K562 (cell line): ENCODE measurements around the gene AFF1. TPM values are rescaled to one million over a fixed set of nuclear protein-coding genes. Genes with fewer than 3 reads are reported as not detected.
A peak's percentile ranks its signal among the peaks of the same experiment; 100 is the strongest.

ENCODE experiments used
- ATF7 ChIP-seq: fragments of 450-650 bp; IDR thresholded peaks from 2 replicates; pipeline ENCODE4 v1.7.1; 2014; ENCODE audit warnings: mild to moderate bottlenecking, moderate library complexity
- CBX1 ChIP-seq: sonication (generic); IDR thresholded peaks from 2 replicates; pipeline ENCODE4 v1.6.1; 2016; ENCODE audit warnings: antibody characterized with exemption, low read depth, mild to moderate bottlenecking
- COPS2 ChIP-seq: fragments of 450-650 bp; conservative IDR thresholded peaks from 2 replicates; pipeline ENCODE4 v1.6.1; 2016; ENCODE audit warnings: mild to moderate bottlenecking, moderate library complexity
- CREBBP ChIP-seq: IDR thresholded peaks from one replicate; pipeline ENCODE4 v1.6.1; 2012; ENCODE audit warnings: low read depth, mild to moderate bottlenecking, control low read depth, inconsistent platforms, low read length
- HINFP ChIP-seq: fragments of 450-650 bp; conservative IDR thresholded peaks from 2 replicates; pipeline ENCODE4 v1.6.1; 2016; ENCODE audit warnings: missing genetic modification characterization, low read depth, mild to moderate bottlenecking, control low read depth, missing compliant biosample characterization
- HNRNPUL1 ChIP-seq: fragments of 200-400 bp; formaldehyde crosslinking; IDR thresholded peaks from 2 replicates; pipeline ENCODE4 v1.6.1; 2017; ENCODE audit warnings: low read length
- PATZ1 ChIP-seq: fragments of 250-450 bp; sonication (Bioruptor Pico); IDR thresholded peaks from 2 replicates; pipeline ENCODE4 v1.5.0; 2020; ENCODE audit warnings: mild to moderate bottlenecking, borderline replicate concordance
- PCBP2 ChIP-seq: fragments of 200-400 bp; formaldehyde crosslinking; IDR thresholded peaks from 2 replicates; pipeline ENCODE4 v1.6.1; 2018; ENCODE audit warnings: low read length, low read depth, mild to moderate bottlenecking, moderate library complexity; ENCODE audit not compliant: poor library complexity, severe bottlenecking
- RAD21 ChIP-seq, 2 experiments: fragments of 250-450 bp in 1 of 2; fragments of 450-650 bp in 1 of 2; sonication (Bioruptor Pico) in 1 of 2; formaldehyde crosslinking in 1 of 2; IDR thresholded peaks in 1 of 2; conservative IDR thresholded peaks in 1 of 2; 2 replicates each; pipeline versions ENCODE4 v1.4.0 to v1.8.0; 2020 to 2022; ENCODE audit warnings: mild to moderate bottlenecking in 2 of 2, moderate library complexity in 1 of 2
- REST ChIP-seq, 2 experiments: fragments of 450-650 bp; formaldehyde crosslinking in 1 of 2; IDR thresholded peaks; 2 replicates each; pipeline versions ENCODE4 v1.4.0 to v1.6.1; 2014 to 2020; ENCODE audit warnings: mild to moderate bottlenecking in 2 of 2, borderline replicate concordance in 1 of 2, low read depth in 1 of 2
- TEAD2 ChIP-seq: fragments of 450-650 bp; IDR thresholded peaks from 2 replicates; pipeline ENCODE4 v1.6.1; 2016; ENCODE audit warnings: missing genetic modification characterization, control low read depth, missing compliant biosample characterization
- YY1 ChIP-seq, 3 experiments: IDR thresholded peaks; 2 replicates each; pipeline ENCODE4 v1.6.1; 2011; ENCODE audit warnings: low read length in 2 of 3, mild to moderate bottlenecking in 2 of 3, moderate library complexity in 2 of 3, borderline replicate concordance in 1 of 3, control low read depth in 1 of 3, low read depth in 1 of 3; ENCODE audit not compliant: insufficient read depth in 3 of 3, insufficient replicate concordance in 2 of 3, control insufficient read depth in 1 of 3, insufficient read length in 1 of 3; ENCODE audit errors: extremely low read depth in 1 of 3
- ZFP36 ChIP-seq: fragments of 150-350 bp; IDR thresholded peaks from 2 replicates; pipeline ENCODE4 v1.6.1; 2018; ENCODE audit warnings: low read length, low read depth; ENCODE audit not compliant: partially characterized antibody
- ZNF253 ChIP-seq: fragments of 250-450 bp; sonication (Bioruptor Pico); conservative IDR thresholded peaks from 2 replicates; pipeline ENCODE4 v1.6.1; 2021; ENCODE audit warnings: mild to moderate bottlenecking
- polyA plus RNA-seq, 8 experiments: library from polyadenylated mRNA; depleted of rRNA in 4 of 8; stranded (reverse) in 5 of 8; unstranded in 3 of 8; fragments of >200 nt; fragmentation: Nextera tagmentation in 2 of 8; fragmentation: Illumina TruSeq in 1 of 8; extraction: Ambion mirVana in 2 of 8; extraction: Trizol in 1 of 8; gene quantifications; 2 replicates each; pipeline versions ENCODE4 v1.2.1 to v1.2.3, GENCODE V29; 2011 to 2014; ENCODE audit warnings: inconsistent platforms in 1 of 8, missing spikeins in 1 of 8
- total RNA-seq, 7 experiments: library from RNA; depleted of rRNA in 6 of 7; stranded (reverse); fragments of >200 nt in 6 of 7; fragmentation: Illumina TruSeq in 2 of 7; extraction: Trizol in 2 of 7; gene quantifications; 2 replicates each; pipeline versions ENCODE4 v1.2.1 to v1.2.3, GENCODE V29; 2011 to 2021; ENCODE audit warnings: low replicate concordance in 1 of 7

The AFF1 gene
- total and polyA plus RNA-seq, 9 of the 15 experiments (the other 6 are each of a cell fraction or from before 2014, with no cell fraction given): 4.1 to 47.5 (median 17.2) TPM

- TF ChIP-seq REST (IDR thresholded peaks at IDR 0.05; ENCODE audit: borderline replicate concordance) (peak; percentile 53; the same call in 1 of the 2 replicates), REST (CRISPR knock-in tag; IDR thresholded peaks at IDR 0.05; ENCODE audit: low read depth) (no peak), PCBP2 (no peak), YY1 (IDR thresholded peaks at IDR 0.05; ENCODE audit: borderline replicate concordance in 1 of 3, control insufficient read depth in 1 of 3, extremely low read depth in 1 of 3, insufficient read depth in 3 of 3, insufficient read length in 1 of 3, insufficient replicate concordance in 2 of 3, low read depth in 1 of 3, low read length in 2 of 3) (no peak), ZFP36 (peak; percentile 17), CBX1 (no peak), ATF7 (0 out of 2 replicates have a peak, but pooled peaks have one; percentile 38), TEAD2 (tag) (peak; percentile 84), PATZ1 (CRISPR knock-in tag) (no peak), HINFP (tag) (no peak), HNRNPUL1 (no peak), COPS2 (no peak), CREBBP (no peak), ZNF253 (CRISPR knock-in tag) (no peak), RAD21 (CRISPR knock-in tag; conservative IDR thresholded peaks at IDR 0.05 in 1 of 2, IDR thresholded peaks at IDR 0.05 in 1 of 2) (peak; percentile 53 to 74)
Observed at GRCh38 chr4:87058356-87059073, 123.7 kb downstream of the AFF1 start (continued).
